Adrenal gland (tissue), 5 donors: ENCODE data around the gene MPC1L.

ENCODE experiments used
- POLR2A ChIP-seq, 2 donors: fragments of 450-650 bp; IDR thresholded peaks; one replicate each; pipeline ENCODE4 v1.6.1; 2017; ENCODE audit warnings: antibody characterized with exemption in 2 of 2, mild to moderate bottlenecking in 2 of 2, moderate library complexity in 1 of 2
- TF ChIP-seq, protein P1 (sequence below), 6 experiments: fragments of 450-650 bp in 4 of 6; fragments of 200-600 bp in 2 of 6; sonication (generic) in 1 of 6; IDR thresholded peaks; 1 replicate in 5 of 6; 2 replicates in 1 of 6; pipeline versions ENCODE4 v1.5.1 to v1.8.0; 2016 to 2021; ENCODE audit warnings: antibody characterized with exemption in 6 of 6, mild to moderate bottlenecking in 2 of 6, moderate library complexity in 1 of 6
- donor health status: DM: no; HTN: no; CAD: no.

- TF ChIP-seq, protein P1, sequence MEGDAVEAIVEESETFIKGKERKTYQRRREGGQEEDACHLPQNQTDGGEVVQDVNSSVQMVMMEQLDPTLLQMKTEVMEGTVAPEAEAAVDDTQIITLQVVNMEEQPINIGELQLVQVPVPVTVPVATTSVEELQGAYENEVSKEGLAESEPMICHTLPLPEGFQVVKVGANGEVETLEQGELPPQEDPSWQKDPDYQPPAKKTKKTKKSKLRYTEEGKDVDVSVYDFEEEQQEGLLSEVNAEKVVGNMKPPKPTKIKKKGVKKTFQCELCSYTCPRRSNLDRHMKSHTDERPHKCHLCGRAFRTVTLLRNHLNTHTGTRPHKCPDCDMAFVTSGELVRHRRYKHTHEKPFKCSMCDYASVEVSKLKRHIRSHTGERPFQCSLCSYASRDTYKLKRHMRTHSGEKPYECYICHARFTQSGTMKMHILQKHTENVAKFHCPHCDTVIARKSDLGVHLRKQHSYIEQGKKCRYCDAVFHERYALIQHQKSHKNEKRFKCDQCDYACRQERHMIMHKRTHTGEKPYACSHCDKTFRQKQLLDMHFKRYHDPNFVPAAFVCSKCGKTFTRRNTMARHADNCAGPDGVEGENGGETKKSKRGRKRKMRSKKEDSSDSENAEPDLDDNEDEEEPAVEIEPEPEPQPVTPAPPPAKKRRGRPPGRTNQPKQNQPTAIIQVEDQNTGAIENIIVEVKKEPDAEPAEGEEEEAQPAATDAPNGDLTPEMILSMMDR (IDR thresholded peaks at IDR 0.05), result no peak
- peak; percentile 20 to 63 for TF ChIP-seq POLR2A (IDR thresholded peaks at IDR 0.05)
Observed at GRCh38 chrX:40647307-40648197, 24.3 kb downstream of the MPC1L start, which contains the start of gene CXorf38.
